Measurements from ENCODE around the gene UBASH3B. TPM values are rescaled to one million over a fixed set of nuclear protein-coding genes. Genes with fewer than 3 reads are reported as not detected.

Gene UBASH3B
- total and polyA plus RNA-seq, 2 donors (not counting 1 experiment from before 2014, with no cell fraction given), result 13.1 to 44.4 TPM

DNA sequence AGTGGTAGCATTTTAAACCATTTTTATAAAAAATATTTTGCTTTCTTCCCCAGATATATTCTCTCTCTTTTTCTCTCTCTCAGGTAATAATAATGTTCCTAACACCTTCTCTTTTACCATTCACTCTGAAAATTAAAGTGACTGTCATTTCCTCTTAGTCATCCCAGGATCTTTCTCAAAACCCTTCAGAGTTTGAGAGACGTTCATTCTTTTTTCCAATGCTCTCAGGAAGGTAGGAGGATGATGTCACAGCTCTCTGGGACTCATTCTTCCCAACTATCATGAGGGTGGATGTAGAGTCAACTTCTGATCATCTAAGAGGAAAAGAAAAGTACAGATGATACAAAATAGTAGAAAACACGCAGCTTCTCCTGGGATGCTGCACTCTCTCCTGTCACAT lies 122.6 kb downstream of the UBASH3B start:
- peak in 1 of 2 donors; percentile 53 for DNase-seq (ENCODE audit: low read depth in 2 of 2)

DNA sequence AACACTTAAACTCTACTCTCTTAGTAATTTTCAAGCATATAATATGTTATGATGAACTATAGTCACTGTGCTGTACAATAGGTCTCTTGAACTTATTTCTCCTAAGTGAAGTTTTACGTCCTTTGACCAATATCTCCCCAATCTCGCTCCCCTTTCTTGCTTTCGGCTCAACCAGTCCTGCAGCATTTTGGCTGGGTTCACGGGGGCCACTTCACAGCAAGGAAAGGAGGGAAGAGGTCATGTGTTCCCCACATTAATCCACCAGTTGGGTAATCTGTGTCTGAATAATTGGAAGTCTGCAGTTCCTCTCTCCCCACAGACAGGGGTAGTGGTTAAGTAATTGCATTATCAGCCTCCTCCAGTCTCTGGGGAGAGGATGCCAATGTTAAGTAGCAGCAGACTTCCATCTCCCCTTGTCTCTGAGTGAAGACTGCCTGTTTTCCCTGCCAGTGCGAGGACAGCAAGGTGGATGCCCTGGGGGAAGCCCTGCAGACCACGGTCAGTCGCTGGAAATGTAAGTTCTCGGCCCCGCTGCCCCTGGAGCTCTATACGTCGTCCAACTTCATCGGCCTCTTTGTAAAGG lies 123.6 kb downstream of the UBASH3B start:
- Histone ChIP-seq H3K36me3 (ENCODE audit: control insufficient read depth, insufficient read depth, low read length) (peaks cover 2% of the 10 kb centered on the region), H3K4me1 (ENCODE audit: control insufficient read depth, extremely low read depth, insufficient read depth, low read length) (peaks cover 4% of the 10 kb centered on the region)
- TF ChIP-seq EZH2 (IDR thresholded peaks at IDR 0.05; ENCODE audit: low read length, missing control alignments), result no peak
- TF ChIP-seq, protein P1, sequence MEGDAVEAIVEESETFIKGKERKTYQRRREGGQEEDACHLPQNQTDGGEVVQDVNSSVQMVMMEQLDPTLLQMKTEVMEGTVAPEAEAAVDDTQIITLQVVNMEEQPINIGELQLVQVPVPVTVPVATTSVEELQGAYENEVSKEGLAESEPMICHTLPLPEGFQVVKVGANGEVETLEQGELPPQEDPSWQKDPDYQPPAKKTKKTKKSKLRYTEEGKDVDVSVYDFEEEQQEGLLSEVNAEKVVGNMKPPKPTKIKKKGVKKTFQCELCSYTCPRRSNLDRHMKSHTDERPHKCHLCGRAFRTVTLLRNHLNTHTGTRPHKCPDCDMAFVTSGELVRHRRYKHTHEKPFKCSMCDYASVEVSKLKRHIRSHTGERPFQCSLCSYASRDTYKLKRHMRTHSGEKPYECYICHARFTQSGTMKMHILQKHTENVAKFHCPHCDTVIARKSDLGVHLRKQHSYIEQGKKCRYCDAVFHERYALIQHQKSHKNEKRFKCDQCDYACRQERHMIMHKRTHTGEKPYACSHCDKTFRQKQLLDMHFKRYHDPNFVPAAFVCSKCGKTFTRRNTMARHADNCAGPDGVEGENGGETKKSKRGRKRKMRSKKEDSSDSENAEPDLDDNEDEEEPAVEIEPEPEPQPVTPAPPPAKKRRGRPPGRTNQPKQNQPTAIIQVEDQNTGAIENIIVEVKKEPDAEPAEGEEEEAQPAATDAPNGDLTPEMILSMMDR (conservative IDR thresholded peaks at IDR 0.05 in 1 of 2, IDR thresholded peaks at IDR 0.05 in 1 of 2; ENCODE audit: low read depth in 1 of 2, low read length in 2 of 2), result no peak

More for the DNA sequence above, 122.6 kb downstream of the UBASH3B start:
- Histone ChIP-seq H3K4me2 (ENCODE audit: extremely low read depth, insufficient read depth, low read length) (no peak overlapping the region), H3K79me2 (ENCODE audit: control insufficient read depth, insufficient read depth, low read length) (peaks cover under 1% of the 10 kb centered on the region), H3K4me3 (replicated peaks in 1 of 4; ENCODE audit: control extremely low read depth in 1 of 4, insufficient read depth in 1 of 4, low read depth in 3 of 4, low read length in 4 of 4) (no peak overlapping the region), H4K20me1 (ENCODE audit: control insufficient read depth, extremely low read depth, insufficient read depth, low read length) (no peaks in the 10 kb centered on the region), H3K9ac (ENCODE audit: insufficient read depth, low read length) (no peak overlapping the region), H3K4me1 (ENCODE audit: control insufficient read depth, extremely low read depth, insufficient read depth, low read length) (peaks cover 2% of the 10 kb centered on the region), H3K27me3 (ENCODE audit: control insufficient read depth, insufficient read depth, low read length) (no peaks in the 10 kb centered on the region), H2AFZ (ENCODE audit: low read length) (no peak overlapping the region), H3K27ac (ENCODE audit: insufficient read depth, low read length) (no peak overlapping the region), H3K9me3 (ENCODE audit: control insufficient read depth, insufficient read depth, low read depth, low read length) (no peaks in the 10 kb centered on the region), H3K36me3 (ENCODE audit: control insufficient read depth, insufficient read depth, low read length) (peaks cover 2% of the 10 kb centered on the region)
- no peak for TF ChIP-seq EZH2 (IDR thresholded peaks at IDR 0.05; ENCODE audit: low read length, missing control alignments)
- TF ChIP-seq, protein P1 (conservative IDR thresholded peaks at IDR 0.05 in 1 of 2, IDR thresholded peaks at IDR 0.05 in 1 of 2; ENCODE audit: low read depth in 1 of 2, low read length in 2 of 2), result no peak

DNA sequence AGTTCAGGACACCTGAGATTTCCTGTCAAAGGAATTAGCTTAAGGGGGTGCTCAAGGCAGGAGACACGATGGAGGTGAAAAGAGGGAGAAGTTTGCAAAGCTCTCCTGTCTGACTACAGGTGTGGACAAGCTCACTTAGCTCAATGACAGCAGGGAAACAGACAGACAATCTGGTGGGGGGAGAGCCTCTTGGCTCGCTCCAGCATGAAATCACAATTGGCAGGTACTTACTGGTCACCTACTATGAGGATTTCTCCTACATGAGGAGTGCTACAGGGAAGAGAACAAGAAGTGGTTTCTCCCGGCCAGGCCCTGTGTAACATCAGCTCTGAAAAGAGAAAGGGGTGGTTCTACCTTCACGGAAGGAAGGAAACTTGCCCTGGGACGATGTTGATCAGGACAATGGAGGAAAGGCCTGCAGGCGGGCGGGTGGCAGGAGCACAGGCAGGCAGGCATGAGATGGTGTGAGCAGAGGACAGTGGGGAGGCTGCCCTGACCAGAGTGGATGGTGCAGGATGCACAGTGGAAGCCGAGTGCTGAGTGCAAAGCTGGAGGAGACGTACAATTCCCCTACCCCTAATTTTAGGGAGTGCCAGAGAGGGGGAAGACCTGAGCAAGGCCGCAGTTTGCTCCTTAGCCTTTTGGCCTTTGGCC lies 124.9 kb downstream of the UBASH3B start:
- H3K4me1 ChIP-seq (ENCODE audit: control insufficient read depth, extremely low read depth, insufficient read depth, low read length), result peaks cover 13% of the 10 kb centered on the region
- H2AFZ ChIP-seq (ENCODE audit: low read length), result no peak overlapping the region
- H4K20me1 ChIP-seq (ENCODE audit: control insufficient read depth, extremely low read depth, insufficient read depth, low read length), result no peaks in the 10 kb centered on the region
- no peaks in the 10 kb centered on the region for H3K27me3 ChIP-seq (ENCODE audit: control insufficient read depth, insufficient read depth, low read length)
- TF ChIP-seq, protein P1 (conservative IDR thresholded peaks at IDR 0.05 in 1 of 2, IDR thresholded peaks at IDR 0.05 in 1 of 2; ENCODE audit: low read depth in 1 of 2, low read length in 2 of 2), result no peak
- no peak for TF ChIP-seq EZH2 (IDR thresholded peaks at IDR 0.05; ENCODE audit: low read length, missing control alignments)
- no peaks in the 10 kb centered on the region for H3K79me2 ChIP-seq (ENCODE audit: control insufficient read depth, insufficient read depth, low read length)
- H3K36me3 ChIP-seq (ENCODE audit: control insufficient read depth, insufficient read depth, low read length), result peaks cover 2% of the 10 kb centered on the region
- no peak overlapping the region for H3K27ac ChIP-seq (ENCODE audit: insufficient read depth, low read length)
- no peak overlapping the region for H3K4me2 ChIP-seq (ENCODE audit: extremely low read depth, insufficient read depth, low read length)
- DNase-seq (ENCODE audit: low read depth in 2 of 2), result no peak
- H3K9me3 ChIP-seq (ENCODE audit: control insufficient read depth, insufficient read depth, low read depth, low read length), result no peaks in the 10 kb centered on the region
- H3K9ac ChIP-seq (ENCODE audit: insufficient read depth, low read length), result no peak overlapping the region
- no peak overlapping the region for H3K4me3 ChIP-seq (replicated peaks in 1 of 4; ENCODE audit: control extremely low read depth in 1 of 4, insufficient read depth in 1 of 4, low read depth in 3 of 4, low read length in 4 of 4)

More for the DNA sequence above, 123.6 kb downstream of the UBASH3B start:
- no peaks in the 10 kb centered on the region for H3K79me2 ChIP-seq (ENCODE audit: control insufficient read depth, insufficient read depth, low read length)
- H4K20me1 ChIP-seq (ENCODE audit: control insufficient read depth, extremely low read depth, insufficient read depth, low read length), result no peaks in the 10 kb centered on the region
- no peak overlapping the region for H3K4me3 ChIP-seq (replicated peaks in 1 of 4; ENCODE audit: control extremely low read depth in 1 of 4, insufficient read depth in 1 of 4, low read depth in 3 of 4, low read length in 4 of 4)
- no peak overlapping the region for H3K4me2 ChIP-seq (ENCODE audit: extremely low read depth, insufficient read depth, low read length)
- no peaks in the 10 kb centered on the region for H3K27me3 ChIP-seq (ENCODE audit: control insufficient read depth, insufficient read depth, low read length)
- DNase-seq (ENCODE audit: low read depth in 2 of 2), result no peak
- no peak overlapping the region for H3K9ac ChIP-seq (ENCODE audit: insufficient read depth, low read length)
- no peak overlapping the region for H2AFZ ChIP-seq (ENCODE audit: low read length)
- no peaks in the 10 kb centered on the region for H3K9me3 ChIP-seq (ENCODE audit: control insufficient read depth, insufficient read depth, low read depth, low read length)
- H3K27ac ChIP-seq (ENCODE audit: insufficient read depth, low read length), result no peak overlapping the region

All from fibroblast of lung (primary cell).